Activated T-helper 1 cell treated with Interleukin-2 at 50 U/mL for 16 hours (primary cell): ENCODE results near the gene RBFOX2.

ENCODE experiments used
- DNase-seq: peaks from one replicate; pipeline ENCODE4 v3.0.0-alpha.2; 2020; ENCODE audit warnings: low read depth

RBFOX2 gene

DNA sequence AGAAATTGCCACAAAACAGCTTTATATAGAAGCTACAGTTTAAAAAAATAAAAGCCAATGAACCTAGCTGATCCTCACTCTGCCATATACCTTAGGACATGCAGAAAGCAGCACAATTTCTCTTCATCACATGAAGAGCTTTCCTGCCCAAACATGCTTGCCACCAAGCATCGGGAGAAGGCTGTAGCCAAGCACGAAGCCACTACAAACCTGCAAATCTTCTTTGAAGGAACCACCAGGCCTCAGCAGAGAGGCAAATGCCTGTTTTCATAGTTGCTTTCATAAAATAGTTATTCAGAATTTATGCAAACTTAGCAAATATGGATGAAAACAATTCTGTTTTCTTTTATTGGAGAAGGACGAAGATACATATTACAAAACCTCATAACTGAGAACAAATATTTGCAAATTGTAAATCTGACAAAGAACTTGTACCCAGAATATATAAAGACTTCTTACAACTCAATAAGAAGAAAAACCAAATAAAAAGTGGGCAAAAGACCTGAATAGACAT is 100.3 kb downstream of the RBFOX2 start:
- DNase-seq: no peak

DNA sequence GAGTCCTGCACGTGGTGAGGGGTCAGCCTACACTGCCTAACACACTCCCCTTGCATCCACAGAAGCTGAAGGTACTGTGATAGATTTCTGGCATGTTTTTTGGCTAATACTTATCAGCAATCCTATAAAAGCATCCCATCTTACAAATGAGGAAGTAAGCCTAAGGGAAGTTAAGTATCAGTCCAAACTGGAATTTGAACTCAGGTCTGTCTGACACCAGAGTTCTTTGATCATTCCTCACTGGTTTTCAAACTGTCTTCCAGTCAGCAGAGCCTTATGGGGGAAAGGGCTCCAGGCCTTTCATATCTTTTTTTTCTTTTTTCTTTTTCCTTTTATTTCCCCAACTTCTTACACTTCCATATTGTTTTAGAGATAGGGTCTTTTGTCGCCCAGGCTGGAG is 105.6 kb downstream of the RBFOX2 start:
- DNase-seq: no peak

GRCh38 chr22:35921777-35922176 is 106.8 kb downstream of the RBFOX2 start:
- no peak for DNase-seq

- no peak for DNase-seq
Measured at GRCh38 chr22:35921044-35921443, 107.6 kb downstream of the RBFOX2 start.

GRCh38 chr22:35919002-35919542 is 109.6 kb downstream of the RBFOX2 start:
- DNase-seq: no peak

- no peak for DNase-seq
Measured at GRCh38 chr22:35918456-35918855, 110.2 kb downstream of the RBFOX2 start.

DNA sequence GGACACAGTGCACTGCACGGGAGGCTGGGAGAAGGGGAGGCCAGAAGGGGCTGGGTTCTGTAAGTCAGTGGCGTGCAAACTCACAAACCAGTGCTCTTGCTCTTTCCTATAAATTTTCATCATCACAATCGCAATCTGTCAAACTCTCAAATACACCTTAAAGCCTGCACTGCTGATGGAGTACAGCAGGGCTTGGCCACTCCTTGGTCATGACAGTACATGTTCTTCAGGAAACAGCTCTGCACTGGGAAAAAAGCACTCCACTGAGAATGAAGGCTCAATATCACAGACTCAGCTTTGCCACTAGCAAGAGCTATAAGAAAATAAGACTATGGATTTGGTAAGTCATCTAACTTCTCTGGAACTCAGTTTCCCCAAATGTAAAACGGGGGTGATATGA is 111.0 kb downstream of the RBFOX2 start:
- DNase-seq: no peak

DNA sequence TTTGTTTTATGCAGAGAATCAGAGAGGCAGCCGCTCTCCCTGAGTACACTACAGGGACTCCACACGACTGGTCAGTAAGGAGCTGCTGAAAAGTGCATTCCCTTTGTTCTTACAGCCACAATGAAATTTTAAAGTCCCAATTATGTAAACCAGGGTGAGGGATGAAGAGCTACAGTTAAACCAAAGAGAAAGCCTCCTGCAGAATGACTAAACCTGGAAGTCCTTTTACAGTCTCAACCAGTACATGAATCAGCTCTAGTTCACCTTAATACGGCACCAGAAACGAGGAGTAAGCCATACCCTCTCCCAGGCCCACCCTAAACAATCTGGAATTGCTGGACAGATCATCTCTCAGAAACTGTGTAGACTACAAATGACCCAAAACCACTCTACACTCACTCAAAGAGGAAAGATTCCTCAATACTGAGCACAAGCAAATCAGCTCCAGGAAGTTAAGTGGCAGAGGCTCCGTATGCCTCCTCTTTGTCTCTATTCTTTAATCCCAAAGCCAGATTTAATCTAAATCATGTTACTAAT is 113.1 kb downstream of the RBFOX2 start:
- no peak for DNase-seq

GRCh38 chr22:35914665-35915476 is 113.8 kb downstream of the RBFOX2 start:
- DNase-seq: no peak

- DNase-seq: no peak
Measured at GRCh38 chr22:35914357-35914664, 114.3 kb downstream of the RBFOX2 start.

GRCh38 chr22:35913925-35914324 is 114.7 kb downstream of the RBFOX2 start:
- no peak for DNase-seq

DNA sequence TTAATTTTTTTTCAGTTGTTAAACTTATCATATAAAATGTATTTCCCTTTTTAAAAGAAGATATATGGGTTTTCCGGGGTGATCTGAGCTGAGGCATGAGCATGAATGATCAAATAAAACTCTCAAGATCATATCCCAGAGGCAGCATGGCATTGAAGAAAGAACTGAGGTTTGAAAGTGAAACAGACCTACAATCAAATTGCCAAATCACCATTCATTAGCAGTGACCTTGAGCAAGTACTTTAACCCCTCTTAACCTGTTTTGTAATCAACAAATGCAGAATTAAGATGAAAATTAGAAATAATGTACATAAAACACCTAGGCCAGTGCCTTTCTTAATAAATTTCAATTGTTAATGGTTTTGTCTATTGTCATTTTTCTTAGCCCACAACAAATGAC is 116.0 kb downstream of the RBFOX2 start:
- no peak for DNase-seq

GRCh38 chr22:35911877-35912276 is 116.7 kb downstream of the RBFOX2 start:
- no peak for DNase-seq

DNA sequence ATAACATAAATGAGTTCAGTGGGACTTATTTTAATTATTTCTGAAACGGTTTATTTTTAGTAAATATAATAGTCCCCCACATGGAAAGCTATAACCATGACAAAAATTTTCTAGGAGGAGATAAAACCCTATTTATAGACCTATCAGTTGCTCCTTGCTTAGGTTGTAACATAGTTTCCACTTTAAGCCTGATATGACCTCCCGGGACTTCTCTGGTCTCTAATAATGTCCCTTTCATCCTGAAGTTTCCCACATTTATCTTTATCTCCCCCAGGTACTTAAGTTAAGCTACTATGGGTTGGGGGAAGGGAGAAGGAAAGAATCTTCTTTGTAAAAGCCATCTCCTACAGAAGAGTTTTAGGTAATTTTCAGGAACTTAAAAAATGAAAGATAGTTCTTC is 117.7 kb downstream of the RBFOX2 start:
- DNase-seq: no peak

- no peak for DNase-seq
Measured at GRCh38 chr22:35910003-35910769, 118.4 kb downstream of the RBFOX2 start.

DNA sequence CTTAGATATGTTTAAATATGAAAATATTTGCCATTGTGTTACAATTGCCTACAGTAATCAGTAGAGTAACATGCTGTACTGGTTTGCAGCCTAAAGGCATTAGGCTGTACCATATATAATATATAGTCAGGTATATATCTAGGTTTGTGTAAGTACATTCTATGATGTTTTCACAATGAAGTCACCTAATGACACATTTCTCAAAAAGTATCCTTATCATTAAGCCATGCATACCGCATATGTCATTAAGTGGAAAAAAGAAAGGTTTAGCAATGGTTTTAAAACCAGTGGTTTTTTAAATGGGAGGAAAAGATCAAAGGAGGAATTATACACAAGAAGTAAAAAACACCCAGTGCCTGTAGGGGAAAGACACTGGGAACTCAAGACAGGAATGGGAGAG is 122.7 kb downstream of the RBFOX2 start:
- DNase-seq: no peak

DNA sequence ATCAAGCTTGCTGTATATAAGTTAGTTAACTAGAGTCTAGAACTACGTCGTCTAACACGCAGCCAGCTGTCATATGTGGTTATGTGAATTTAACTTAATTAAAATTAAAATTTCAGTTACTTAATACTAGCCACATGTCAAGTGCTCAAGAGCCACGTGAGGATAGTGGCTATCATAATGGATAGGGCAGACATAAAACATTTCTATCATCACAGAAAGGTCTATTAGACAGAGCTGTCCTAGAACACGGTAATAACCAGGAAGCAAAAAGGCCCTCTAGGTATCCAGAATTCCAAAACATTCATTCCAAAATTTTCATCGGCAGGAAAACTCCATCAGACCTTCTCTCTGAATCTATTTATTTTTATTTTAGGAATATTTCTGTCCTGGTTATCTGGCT is 123.9 kb downstream of the RBFOX2 start:
- no peak for DNase-seq

GRCh38 chr22:35904336-35904692 is 124.3 kb downstream of the RBFOX2 start:
- no peak for DNase-seq

DNA sequence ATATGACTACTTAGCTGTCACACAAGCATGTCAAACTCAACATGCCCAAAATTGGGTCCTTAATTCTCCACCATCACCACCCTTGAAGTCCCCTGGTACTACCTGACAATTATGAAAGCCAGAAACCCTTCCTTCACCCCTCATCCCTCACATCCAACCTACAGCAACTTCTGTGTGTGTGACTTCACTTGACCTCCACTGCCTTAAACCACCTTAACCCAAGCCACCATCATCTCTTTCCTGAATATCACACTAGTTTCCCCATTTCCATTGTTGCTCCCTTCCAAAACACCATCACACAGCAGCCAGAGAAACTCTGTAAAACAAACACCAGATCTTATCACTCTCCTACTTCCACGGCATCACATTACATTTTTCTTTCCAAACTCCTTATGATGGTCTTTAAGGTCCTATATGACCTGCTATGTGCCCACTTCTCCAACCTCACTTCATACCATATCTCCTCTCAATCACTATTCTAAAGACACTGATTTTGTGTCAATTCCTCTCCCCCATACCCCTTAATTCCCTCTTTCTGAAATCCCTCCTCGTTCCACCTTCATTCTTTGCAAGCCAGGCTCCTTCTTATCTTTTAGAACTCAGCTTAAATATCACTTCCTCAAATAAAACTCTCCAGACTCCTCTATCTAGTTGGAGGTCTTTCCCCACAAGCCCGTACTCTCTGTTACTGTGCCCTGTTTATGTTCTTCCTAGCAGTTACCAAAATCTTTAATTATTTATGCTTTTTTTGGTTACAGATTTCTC is 124.9 kb downstream of the RBFOX2 start:
- no peak for DNase-seq

DNA sequence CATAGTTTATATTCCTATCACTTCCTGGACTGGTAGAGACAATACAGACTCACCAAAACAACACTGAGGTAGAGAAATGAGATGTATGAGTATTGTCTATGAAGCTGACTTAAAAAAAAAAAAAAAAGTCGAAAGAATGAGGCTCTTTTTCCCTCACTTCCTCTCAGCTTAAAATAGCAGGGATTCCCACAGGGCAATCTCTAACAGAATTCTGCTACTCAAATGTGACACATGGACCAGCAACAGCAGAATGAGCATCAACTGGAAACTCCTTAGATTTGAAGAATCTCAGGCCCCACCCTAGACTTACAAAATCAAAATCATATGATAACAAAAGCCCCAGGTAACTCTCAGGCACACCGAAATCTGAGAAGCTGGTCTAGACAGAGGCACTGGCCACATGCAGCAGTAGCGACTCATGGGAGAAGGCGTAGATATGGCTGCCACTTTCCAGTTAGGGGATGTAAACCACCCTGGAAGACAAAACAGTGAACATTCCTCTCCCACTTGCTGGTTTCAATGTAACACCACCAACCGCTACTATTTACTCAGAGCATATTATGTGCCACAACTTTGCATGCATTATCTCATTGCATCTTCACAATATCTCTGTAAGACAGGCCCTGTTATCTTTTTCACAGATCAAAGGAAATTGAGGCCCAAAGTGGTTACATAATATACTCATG is 128.0 kb downstream of the RBFOX2 start:
- DNase-seq: no peak

DNA sequence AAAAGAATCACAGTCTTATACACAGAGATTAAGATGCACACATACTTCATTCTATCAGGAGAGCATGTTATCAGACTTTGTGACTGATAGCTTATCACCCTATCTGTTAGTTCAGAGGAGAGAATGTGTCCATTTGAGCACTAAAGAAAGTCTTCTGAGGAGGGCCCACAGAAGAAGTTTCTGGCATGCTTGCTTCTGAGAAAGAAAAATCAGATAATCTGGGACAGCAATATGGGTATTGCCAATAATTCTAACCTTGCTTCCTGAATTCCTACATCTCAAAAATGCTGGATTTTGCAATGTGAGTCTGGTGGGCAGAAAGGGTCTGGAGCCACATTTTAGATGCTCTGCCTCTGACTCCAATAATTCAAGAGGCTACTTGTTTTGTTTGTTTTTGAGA is 128.9 kb downstream of the RBFOX2 start:
- DNase-seq: no peak
